ENCODE measurements around the gene TTYH2. TPM values are rescaled to one million over a fixed set of nuclear protein-coding genes. Genes with fewer than 3 reads are reported as not detected.

The TTYH2 gene
- polyA plus RNA-seq, 1 of the 3 experiments (the other 2 are of a cell fraction), result 16.1 TPM

DNA sequence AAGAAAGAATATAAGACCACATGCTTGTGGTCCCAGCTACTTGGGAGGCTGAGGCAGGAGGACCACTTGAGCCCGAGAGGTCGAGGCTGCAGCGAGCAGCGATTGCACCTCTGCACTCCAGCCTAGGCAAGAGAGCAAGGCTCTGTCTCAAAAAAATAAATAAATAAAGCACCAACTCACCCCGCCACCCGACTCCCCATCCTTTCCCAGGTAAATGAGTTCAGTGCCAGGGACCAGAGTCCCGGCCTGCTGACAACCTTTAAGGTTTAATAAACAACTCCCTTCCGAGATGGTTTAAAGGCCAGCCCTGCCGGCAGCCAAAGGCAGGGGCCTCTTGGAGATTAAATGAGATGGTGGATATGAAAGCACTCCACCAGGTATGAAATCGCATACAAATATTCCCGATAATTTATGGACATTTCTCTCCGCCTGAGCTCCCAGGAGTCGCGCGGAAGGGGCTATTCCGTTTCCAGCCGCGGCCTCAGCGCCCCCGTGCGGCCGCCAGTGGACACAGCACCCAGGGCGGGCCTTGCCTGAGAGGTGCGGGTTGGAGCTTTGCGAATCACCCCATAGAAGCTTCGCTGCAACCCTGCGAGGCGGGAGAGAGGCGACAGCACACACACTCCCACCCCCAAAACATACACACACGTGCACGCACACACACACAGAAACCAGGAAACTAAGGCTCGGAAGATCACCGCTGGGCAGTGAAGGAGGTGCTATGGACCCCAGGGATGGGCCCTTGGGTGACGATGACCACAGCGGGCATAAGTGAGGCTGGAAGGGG, 13.9 kb upstream of the TTYH2 start (continued):
- TF ChIP-seq, protein P1, sequence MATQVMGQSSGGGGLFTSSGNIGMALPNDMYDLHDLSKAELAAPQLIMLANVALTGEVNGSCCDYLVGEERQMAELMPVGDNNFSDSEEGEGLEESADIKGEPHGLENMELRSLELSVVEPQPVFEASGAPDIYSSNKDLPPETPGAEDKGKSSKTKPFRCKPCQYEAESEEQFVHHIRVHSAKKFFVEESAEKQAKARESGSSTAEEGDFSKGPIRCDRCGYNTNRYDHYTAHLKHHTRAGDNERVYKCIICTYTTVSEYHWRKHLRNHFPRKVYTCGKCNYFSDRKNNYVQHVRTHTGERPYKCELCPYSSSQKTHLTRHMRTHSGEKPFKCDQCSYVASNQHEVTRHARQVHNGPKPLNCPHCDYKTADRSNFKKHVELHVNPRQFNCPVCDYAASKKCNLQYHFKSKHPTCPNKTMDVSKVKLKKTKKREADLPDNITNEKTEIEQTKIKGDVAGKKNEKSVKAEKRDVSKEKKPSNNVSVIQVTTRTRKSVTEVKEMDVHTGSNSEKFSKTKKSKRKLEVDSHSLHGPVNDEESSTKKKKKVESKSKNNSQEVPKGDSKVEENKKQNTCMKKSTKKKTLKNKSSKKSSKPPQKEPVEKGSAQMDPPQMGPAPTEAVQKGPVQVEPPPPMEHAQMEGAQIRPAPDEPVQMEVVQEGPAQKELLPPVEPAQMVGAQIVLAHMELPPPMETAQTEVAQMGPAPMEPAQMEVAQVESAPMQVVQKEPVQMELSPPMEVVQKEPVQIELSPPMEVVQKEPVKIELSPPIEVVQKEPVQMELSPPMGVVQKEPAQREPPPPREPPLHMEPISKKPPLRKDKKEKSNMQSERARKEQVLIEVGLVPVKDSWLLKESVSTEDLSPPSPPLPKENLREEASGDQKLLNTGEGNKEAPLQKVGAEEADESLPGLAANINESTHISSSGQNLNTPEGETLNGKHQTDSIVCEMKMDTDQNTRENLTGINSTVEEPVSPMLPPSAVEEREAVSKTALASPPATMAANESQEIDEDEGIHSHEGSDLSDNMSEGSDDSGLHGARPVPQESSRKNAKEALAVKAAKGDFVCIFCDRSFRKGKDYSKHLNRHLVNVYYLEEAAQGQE (IDR thresholded peaks at IDR 0.05; ENCODE audit: low read depth, low read length), result no peak
- TF ChIP-seq TCF12 (IDR thresholded peaks at IDR 0.05), result no peak
- TF ChIP-seq, protein P2, sequence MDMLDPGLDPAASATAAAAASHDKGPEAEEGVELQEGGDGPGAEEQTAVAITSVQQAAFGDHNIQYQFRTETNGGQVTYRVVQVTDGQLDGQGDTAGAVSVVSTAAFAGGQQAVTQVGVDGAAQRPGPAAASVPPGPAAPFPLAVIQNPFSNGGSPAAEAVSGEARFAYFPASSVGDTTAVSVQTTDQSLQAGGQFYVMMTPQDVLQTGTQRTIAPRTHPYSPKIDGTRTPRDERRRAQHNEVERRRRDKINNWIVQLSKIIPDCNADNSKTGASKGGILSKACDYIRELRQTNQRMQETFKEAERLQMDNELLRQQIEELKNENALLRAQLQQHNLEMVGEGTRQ (IDR thresholded peaks at IDR 0.05; ENCODE audit: borderline replicate concordance, low read depth, low read length), result no peak

DNA sequence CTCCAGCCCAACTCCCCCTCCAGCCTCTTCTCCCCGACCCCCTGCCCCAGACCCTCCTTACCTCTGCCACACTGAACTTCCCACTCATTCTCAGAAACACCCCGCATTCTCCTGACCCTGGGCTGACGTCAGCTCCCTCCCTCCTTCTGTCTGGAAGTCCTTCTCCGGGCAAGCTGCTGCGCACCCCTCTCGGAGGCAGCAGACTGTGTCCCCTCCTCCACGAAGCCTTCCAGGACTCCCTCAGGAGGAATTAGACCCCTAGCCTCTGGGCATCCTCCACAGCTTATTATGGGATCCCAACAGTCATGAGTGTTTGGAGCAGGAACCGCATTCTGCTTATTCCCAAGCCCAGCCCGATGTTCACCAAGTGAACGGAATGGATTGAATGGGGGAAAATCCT, 13.3 kb upstream of the TTYH2 start:
- CTCF ChIA-PET, result interaction anchor here (0.5 to 9.1 kb wide), 124 partner anchors 8 to 1852 kb away, joined by 3 to 284 read pairs (median 4); partner anchors contain the start of genes BTBD17, SDK2 and TTYH2
- H2AFZ ChIP-seq (ENCODE audit: low read depth), result no peak overlapping the region
- H3K9ac ChIP-seq, result no peak overlapping the region
- no peak overlapping the region for H3K27ac ChIP-seq (ENCODE audit: low read depth in 2 of 2, low read length in 1 of 2)
- no peak overlapping the region for H3K4me3 ChIP-seq (ENCODE audit: low read depth in 2 of 2, low read length in 1 of 2)
- TF ChIP-seq FOXJ3 (CRISPR knock-in tag; IDR thresholded peaks at IDR 0.05) (no peak), POLR2AphosphoS5 (IDR thresholded peaks at IDR 0.05; ENCODE audit: low read depth, low read length) (no peak)
- TF ChIP-seq, protein P1 (IDR thresholded peaks at IDR 0.05; ENCODE audit: low read depth, low read length), result no peak
- no peaks in the 10 kb centered on the region for H3K9me2 ChIP-seq
- peaks cover 6 to 12% of the 10 kb centered on the region in 2 experiments for H3K36me3 ChIP-seq (replicated peaks in 1 of 2; ENCODE audit: control insufficient read depth in 1 of 2, insufficient read depth in 2 of 2, low read length in 1 of 2)
- peaks cover 16% of the 10 kb centered on the region for H3K79me2 ChIP-seq (ENCODE audit: insufficient read depth)
- no peak for DNase-seq
- peaks cover 10% of the 10 kb centered on the region for H4K20me1 ChIP-seq (ENCODE audit: insufficient read depth)
- H3K4me2 ChIP-seq, result no peak overlapping the region
- peaks cover 22% of the 10 kb centered on the region for H3K27me3 ChIP-seq (ENCODE audit: insufficient read depth)
- POLR2A ChIA-PET, result no interaction called here
- H3K9me3 ChIP-seq, result no peaks in the 10 kb centered on the region
- H3F3A ChIP-seq (replicated peaks; ENCODE audit: insufficient read depth), result no peaks in the 10 kb centered on the region
- H3K4me1 ChIP-seq (ENCODE audit: control insufficient read depth in 1 of 2, insufficient read depth in 2 of 2, low read depth in 1 of 2, low read length in 1 of 2), result peaks cover 6 to 14% of the 10 kb centered on the region in 2 experiments; a peak in 2 of 4 replicates
- 56% methylated on average over 10 of the region's 10 CpGs for WGBS (ENCODE audit: low lambda C conversion rate)

Data from SK-N-SH (cell line).